Measurements from ENCODE around the gene ITGA5.
A peak's percentile ranks its signal among the peaks of the same experiment; 100 is the strongest.

The ITGA5 gene

DNA sequence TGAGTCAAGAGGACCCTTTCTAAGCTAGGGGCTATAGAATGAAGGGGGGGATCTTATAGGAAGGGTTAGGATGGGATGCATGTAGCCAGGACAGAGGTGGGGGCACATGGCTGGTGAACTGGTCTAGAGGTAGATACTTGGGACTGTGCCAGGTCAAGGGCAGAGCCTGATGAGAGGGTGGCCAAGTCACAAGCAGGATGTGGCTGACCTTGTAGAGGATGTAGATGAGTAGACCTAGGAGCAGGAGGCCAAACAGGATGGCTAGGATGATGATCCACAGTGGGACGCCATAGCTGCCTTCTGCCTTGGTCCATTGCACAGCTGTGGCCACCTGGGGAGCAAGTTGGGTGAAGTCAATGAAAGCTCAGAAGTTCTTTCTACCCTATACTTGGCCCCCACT lies 21.9 kb downstream of the ITGA5 start:
- DNase-seq, result no peak
- Mint-ChIP-seq H3K4me3 (no peak overlapping the region), H3K27ac (no peak overlapping the region), H3K36me3 (ENCODE audit: low read depth) (peaks cover 66% of the 10 kb centered on the region), H3K9me3 (no peaks in the 10 kb centered on the region), H3K27me3 (ENCODE audit: low read depth, poor library complexity) (peaks cover 2% of the 10 kb centered on the region), H3K4me1 (peaks cover 42% of the 10 kb centered on the region)
- no peak for TF ChIP-seq CTCF (IDR thresholded peaks at IDR 0.05)

- Mint-ChIP-seq H3K36me3 (ENCODE audit: low read depth) (peaks cover 50% of the 10 kb centered on the region), H3K27ac (peak overlapping the region; percentile 25), H3K4me1 (peaks cover 50% of the 10 kb centered on the region), H3K9me3 (no peaks in the 10 kb centered on the region), H3K4me3 (no peak overlapping the region), H3K27me3 (ENCODE audit: low read depth, poor library complexity) (peaks cover 2% of the 10 kb centered on the region)
- no peak for TF ChIP-seq CTCF (IDR thresholded peaks at IDR 0.05)
- DNase-seq, result no peak
Observed at GRCh38 chr12:54395545-54395944, 23.5 kb downstream of the ITGA5 start.

- peaks cover 54% of the 10 kb centered on the region for H3K4me1 Mint-ChIP-seq
- no peak overlapping the region for H3K4me3 Mint-ChIP-seq
- peaks cover 2% of the 10 kb centered on the region for H3K27me3 Mint-ChIP-seq (ENCODE audit: low read depth, poor library complexity)
- H3K27ac Mint-ChIP-seq, result peak overlapping the region; percentile 95
- DNase-seq, result no peak
- TF ChIP-seq CTCF (IDR thresholded peaks at IDR 0.05), result no peak
- peaks cover 44% of the 10 kb centered on the region for H3K36me3 Mint-ChIP-seq (ENCODE audit: low read depth)
- no peaks in the 10 kb centered on the region for H3K9me3 Mint-ChIP-seq
Observed at GRCh38 chr12:54394986-54395385, 24.1 kb downstream of the ITGA5 start.

- Mint-ChIP-seq H3K9me3 (no peaks in the 10 kb centered on the region), H3K27ac (peak overlapping the region; percentile 93), H3K4me3 (peak overlapping the region; percentile 61), H3K36me3 (ENCODE audit: low read depth) (peaks cover 41% of the 10 kb centered on the region), H3K4me1 (peaks cover 59% of the 10 kb centered on the region), H3K27me3 (ENCODE audit: low read depth, poor library complexity) (peaks cover 5% of the 10 kb centered on the region)
- TF ChIP-seq CTCF (IDR thresholded peaks at IDR 0.05), result peak; percentile 75
- DNase-seq, result peak; percentile 74
Observed at GRCh38 chr12:54394281-54394719, 24.8 kb downstream of the ITGA5 start.

- Mint-ChIP-seq H3K4me3 (peak overlapping the region; percentile 61), H3K36me3 (ENCODE audit: low read depth) (peaks cover 38% of the 10 kb centered on the region), H3K27me3 (ENCODE audit: low read depth, poor library complexity) (peaks cover 5% of the 10 kb centered on the region), H3K4me1 (peaks cover 61% of the 10 kb centered on the region), H3K27ac (peak overlapping the region; percentile 93), H3K9me3 (no peaks in the 10 kb centered on the region)
- no peak for DNase-seq
- no peak for TF ChIP-seq CTCF (IDR thresholded peaks at IDR 0.05)
Observed at GRCh38 chr12:54393743-54394142, 25.3 kb downstream of the ITGA5 start.

DNA sequence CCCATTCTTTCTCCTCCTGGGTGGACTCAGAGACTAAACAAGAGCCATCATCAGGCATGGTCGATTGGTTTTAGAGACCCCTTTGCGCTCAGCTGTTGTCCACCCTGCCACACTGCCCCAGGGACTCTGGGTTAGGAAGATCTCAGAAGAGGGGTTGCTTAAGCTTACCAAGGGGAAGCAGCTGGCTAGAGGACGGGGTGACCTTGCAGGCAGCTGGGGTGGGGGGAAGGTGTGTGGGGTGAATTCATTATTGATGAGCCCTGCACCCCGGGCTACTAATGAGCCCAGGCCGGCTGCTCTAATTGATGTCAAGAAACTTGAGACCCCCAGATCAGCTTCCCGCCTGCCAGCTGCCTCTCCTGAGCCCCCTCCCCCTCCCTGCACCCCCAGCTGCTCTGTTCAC lies 25.9 kb downstream of the ITGA5 start:
- DNase-seq, result no peak
- H3K4me1 Mint-ChIP-seq, result peaks cover 67% of the 10 kb centered on the region
- no peak for TF ChIP-seq CTCF (IDR thresholded peaks at IDR 0.05)
- peak overlapping the region; percentile 30 for H3K27ac Mint-ChIP-seq
- H3K27me3 Mint-ChIP-seq (ENCODE audit: low read depth, poor library complexity), result peaks cover 5% of the 10 kb centered on the region
- H3K4me3 Mint-ChIP-seq, result peak overlapping the region; percentile 63
- peaks cover 33% of the 10 kb centered on the region for H3K36me3 Mint-ChIP-seq (ENCODE audit: low read depth)
- H3K9me3 Mint-ChIP-seq, result no peaks in the 10 kb centered on the region

All from nephron progenitor cell (in vitro differentiated cells).